Uterus (tissue), 2 donors: Measurements from ENCODE around the gene AKAP17A.

Source experiments
- POLR2A ChIP-seq, 2 donors: fragments of 450-650 bp; IDR thresholded peaks; one replicate each; pipeline ENCODE4 v1.6.1; 2016; ENCODE audit warnings: antibody characterized with exemption in 2 of 2, mild to moderate bottlenecking in 1 of 2, moderate library complexity in 1 of 2
- TF ChIP-seq, protein P1 (sequence below), 4 experiments: fragments of 200-600 bp in 2 of 4; fragments of 450-650 bp in 2 of 4; sonication (generic) in 2 of 4; IDR thresholded peaks; one replicate each; pipeline ENCODE4 v1.5.1; 2016 to 2019; ENCODE audit warnings: antibody characterized with exemption in 4 of 4, mild to moderate bottlenecking in 2 of 4, moderate library complexity in 1 of 4

DNA sequence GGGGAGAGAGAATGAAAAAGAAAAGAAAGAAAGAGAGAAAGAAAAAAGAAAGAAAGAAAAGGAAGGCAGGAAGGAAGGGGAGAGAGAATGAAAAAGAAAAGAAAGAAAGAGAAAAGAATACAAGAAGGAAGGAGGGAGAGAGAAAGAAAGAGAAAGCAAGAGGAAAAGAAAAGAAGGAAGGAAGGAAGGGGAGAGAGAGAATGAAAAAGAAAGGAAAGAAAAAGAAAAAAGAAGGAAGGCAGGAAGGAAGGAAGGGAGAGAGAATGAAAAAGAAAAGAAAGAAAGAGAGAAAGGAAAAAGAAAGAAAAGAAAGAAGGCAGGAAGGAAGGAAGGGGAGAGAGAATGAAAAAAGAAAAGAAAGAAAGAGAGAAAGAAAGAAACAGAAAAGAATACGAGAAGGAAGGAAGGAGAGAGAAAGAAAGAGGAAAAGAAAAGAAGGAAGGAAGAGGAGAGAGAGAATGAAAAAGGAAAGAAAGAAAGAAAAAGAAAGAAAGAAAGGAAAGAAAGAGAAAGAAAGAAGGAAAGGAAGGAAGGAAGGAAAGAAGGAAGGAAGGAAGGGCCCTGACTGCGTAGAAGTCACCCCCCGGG is 39.4 kb upstream of the AKAP17A start:
- no peak for TF ChIP-seq POLR2A (IDR thresholded peaks at IDR 0.05)
- TF ChIP-seq, protein P1, sequence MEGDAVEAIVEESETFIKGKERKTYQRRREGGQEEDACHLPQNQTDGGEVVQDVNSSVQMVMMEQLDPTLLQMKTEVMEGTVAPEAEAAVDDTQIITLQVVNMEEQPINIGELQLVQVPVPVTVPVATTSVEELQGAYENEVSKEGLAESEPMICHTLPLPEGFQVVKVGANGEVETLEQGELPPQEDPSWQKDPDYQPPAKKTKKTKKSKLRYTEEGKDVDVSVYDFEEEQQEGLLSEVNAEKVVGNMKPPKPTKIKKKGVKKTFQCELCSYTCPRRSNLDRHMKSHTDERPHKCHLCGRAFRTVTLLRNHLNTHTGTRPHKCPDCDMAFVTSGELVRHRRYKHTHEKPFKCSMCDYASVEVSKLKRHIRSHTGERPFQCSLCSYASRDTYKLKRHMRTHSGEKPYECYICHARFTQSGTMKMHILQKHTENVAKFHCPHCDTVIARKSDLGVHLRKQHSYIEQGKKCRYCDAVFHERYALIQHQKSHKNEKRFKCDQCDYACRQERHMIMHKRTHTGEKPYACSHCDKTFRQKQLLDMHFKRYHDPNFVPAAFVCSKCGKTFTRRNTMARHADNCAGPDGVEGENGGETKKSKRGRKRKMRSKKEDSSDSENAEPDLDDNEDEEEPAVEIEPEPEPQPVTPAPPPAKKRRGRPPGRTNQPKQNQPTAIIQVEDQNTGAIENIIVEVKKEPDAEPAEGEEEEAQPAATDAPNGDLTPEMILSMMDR (IDR thresholded peaks at IDR 0.05) = no peak
